GM23338 (cell line): ENCODE data around the gene TCEAL3. TPM values are rescaled to one million over a fixed set of nuclear protein-coding genes. Genes with fewer than 3 reads are reported as not detected.

Experiments
- CREB1 ChIP-seq: fragments of 250-450 bp; sonication (Bioruptor Pico); IDR thresholded peaks from 2 replicates; pipeline ENCODE4 v1.5.0; 2020; ENCODE audit warnings: low read depth, mild to moderate bottlenecking, moderate library complexity
- ETS1 ChIP-seq: IDR thresholded peaks from 2 replicates; pipeline ENCODE4 v1.6.1; 2016; ENCODE audit warnings: antibody characterized with exemption
- EZH2phosphoT487 ChIP-seq: fragments of 200-600 bp; sonication (generic); IDR thresholded peaks from one replicate; pipeline ENCODE4 v1.8.1; 2018; ENCODE audit warnings: antibody characterized with exemption; ENCODE audit not compliant: unreplicated experiment
- NANOG ChIP-seq: IDR thresholded peaks from 2 replicates; pipeline ENCODE4 v1.6.1; 2016; ENCODE audit warnings: antibody characterized with exemption, borderline replicate concordance
- POLR2AphosphoS5 ChIP-seq: IDR thresholded peaks from 2 replicates; pipeline ENCODE4 v1.6.1; 2016; ENCODE audit warnings: antibody characterized with exemption, low read depth
- REST ChIP-seq: IDR thresholded peaks from one replicate; pipeline ENCODE4 v1.6.1; 2018; ENCODE audit warnings: antibody characterized with exemption; ENCODE audit not compliant: unreplicated experiment
- ZNF114 ChIP-seq: fragments of 250-450 bp; sonication (Bioruptor Pico); IDR thresholded peaks from 2 replicates; pipeline ENCODE4 v1.5.0; 2020; ENCODE audit warnings: mild to moderate bottlenecking, moderate library complexity
- ZNF462 ChIP-seq: fragments of 250-450 bp; sonication (Bioruptor Pico); IDR thresholded peaks from 2 replicates; pipeline ENCODE4 v1.5.0; 2020; ENCODE audit warnings: mild to moderate bottlenecking, moderate library complexity
- polyA plus RNA-seq: library from polyadenylated mRNA; unstranded; fragments of >200 nt; fragmentation: Nextera tagmentation; extraction: Ambion mirVana; gene quantifications from 2 replicates; pipeline ENCODE4 v1.2.1, GENCODE V29; 2016
- total RNA-seq: library from RNA; depleted of rRNA; stranded (reverse); fragments of >200 nt; shearing (Covaris generic); gene quantifications from 2 replicates; pipeline ENCODE4 v1.2.3, GENCODE V29; 2014

Gene TCEAL3
- total and polyA plus RNA-seq, 2 experiments from 2014 or later, result 5.2 to 31.1 TPM

- TF ChIP-seq ZNF462 (CRISPR knock-in tag) (no peak), POLR2AphosphoS5 (no peak), NANOG (no peak), REST (no peak), ZNF114 (CRISPR knock-in tag) (no peak), EZH2phosphoT487 (no peak), CREB1 (no peak), ETS1 (no peak)
These were observed 42.6 kb upstream of the TCEAL3 start (continued) for GRCh38 chrX:103565197-103565596.
